NCI-H510A (cell line): ENCODE measurements around the gene KAT7.
"Not testable (repeated sequence)": the region's sequence is repeated elsewhere in the genome, so short reads cannot be mapped to it uniquely, and the experiment has no call there.

Source experiments
- DNase-seq: peaks from one replicate; lab custom pipeline; 2025; lab: John Stamatoyannopoulos, UW

The KAT7 gene

GRCh38 chr17:49788478-49789242 is at the start of gene KAT7:
TSS of gene KAT7 (plus strand) at chr17:49788681. CDS start at chr17:49788835, 154 bp downstream.
- peak; percentile 99 for DNase-seq

- DNase-seq = peak; percentile 88
Observed at GRCh38 chr17:49739641-49740271, 48.7 kb upstream of the KAT7 start.

- DNase-seq = no peak
Observed at GRCh38 chr17:49741009-49741691, 47.3 kb upstream of the KAT7 start.

GRCh38 chr17:49741692-49742076 is 46.8 kb upstream of the KAT7 start:
- no peak for DNase-seq

- DNase-seq = no peak
Observed at GRCh38 chr17:49742166-49742638, 46.3 kb upstream of the KAT7 start.

- DNase-seq = no peak
Observed at GRCh38 chr17:49745175-49746139, 43.0 kb upstream of the KAT7 start.

GRCh38 chr17:49746791-49747490 is 41.5 kb upstream of the KAT7 start:
- DNase-seq = peak; percentile 12

- no peak for DNase-seq
Observed at GRCh38 chr17:49747632-49748031, 40.8 kb upstream of the KAT7 start.

- no peak for DNase-seq
Observed at GRCh38 chr17:49748223-49748622, 40.3 kb upstream of the KAT7 start.

GRCh38 chr17:49748791-49749190 is 39.7 kb upstream of the KAT7 start:
- DNase-seq = no peak

GRCh38 chr17:49749730-49750129 is 38.8 kb upstream of the KAT7 start:
- DNase-seq = no peak

- no peak for DNase-seq
Observed at GRCh38 chr17:49752508-49752907, 36.0 kb upstream of the KAT7 start.

GRCh38 chr17:49753959-49754391 is 34.5 kb upstream of the KAT7 start:
- DNase-seq = no peak

GRCh38 chr17:49755663-49756283 is 32.7 kb upstream of the KAT7 start:
- DNase-seq = peak; percentile 28

- DNase-seq = no peak
Observed at GRCh38 chr17:49756323-49757150, 31.9 kb upstream of the KAT7 start.

GRCh38 chr17:49757151-49757777 is 31.2 kb upstream of the KAT7 start:
- no peak for DNase-seq

- DNase-seq = not testable (repeated sequence)
Observed at GRCh38 chr17:49758464-49759010, 29.9 kb upstream of the KAT7 start.

- no peak for DNase-seq
Observed at GRCh38 chr17:49759203-49759602, 29.3 kb upstream of the KAT7 start.

- no peak for DNase-seq
Observed at GRCh38 chr17:49760296-49760695, 28.2 kb upstream of the KAT7 start.
